ENCODE measurements around the gene SPON1. TPM values are rescaled to one million over a fixed set of nuclear protein-coding genes. Genes with fewer than 3 reads are reported as not detected.

The SPON1 gene
- total RNA-seq, 2 experiments from 2014 or later: 2.1 to 2.2 TPM

DNA sequence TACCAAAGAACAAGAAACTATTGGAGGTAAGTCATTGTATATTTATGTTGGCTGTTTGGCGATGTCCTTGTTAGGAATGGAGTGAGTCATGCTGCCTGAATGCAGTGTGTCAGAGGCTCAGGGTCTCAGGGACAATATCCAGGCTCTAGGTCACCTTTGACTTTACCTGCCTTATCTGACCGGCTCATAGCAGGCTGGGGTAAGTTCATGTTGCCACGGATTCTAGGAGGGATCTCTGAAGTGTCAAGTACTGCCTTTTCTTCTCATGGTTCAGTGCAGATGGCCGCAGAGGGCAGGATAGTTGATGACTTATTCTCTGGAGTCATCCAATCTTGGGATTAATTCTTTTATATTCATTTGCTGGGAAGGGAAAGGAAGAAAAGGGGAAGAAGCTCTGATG, 53.2 kb downstream of the SPON1 start:
- no peaks in the 10 kb centered on the region for H3K36me3 Mint-ChIP-seq (ENCODE audit: low read depth)
- H3K36me3 ChIP-seq (ENCODE audit: insufficient read depth, low read length): no peaks in the 10 kb centered on the region
- no peak overlapping the region for H3K27ac ChIP-seq (ENCODE audit: low read depth in 1 of 2, low read length in 2 of 2)
- no peaks in the 10 kb centered on the region for H3K9me3 ChIP-seq (ENCODE audit: control insufficient read depth in 1 of 2, insufficient read depth in 1 of 2, low read length in 2 of 2)
- DNase-seq (no peak), ATAC-seq (ENCODE audit: poor library complexity) (no peak)
- H3K27me3 Mint-ChIP-seq: no peaks in the 10 kb centered on the region
- POLR2A ChIA-PET: no interaction called here
- intact Hi-C loops (cut with DNase I, micrococcal nuclease): no loop called here
- no peak overlapping the region for H3K4me3 Mint-ChIP-seq
- TF ChIP-seq, protein P1, sequence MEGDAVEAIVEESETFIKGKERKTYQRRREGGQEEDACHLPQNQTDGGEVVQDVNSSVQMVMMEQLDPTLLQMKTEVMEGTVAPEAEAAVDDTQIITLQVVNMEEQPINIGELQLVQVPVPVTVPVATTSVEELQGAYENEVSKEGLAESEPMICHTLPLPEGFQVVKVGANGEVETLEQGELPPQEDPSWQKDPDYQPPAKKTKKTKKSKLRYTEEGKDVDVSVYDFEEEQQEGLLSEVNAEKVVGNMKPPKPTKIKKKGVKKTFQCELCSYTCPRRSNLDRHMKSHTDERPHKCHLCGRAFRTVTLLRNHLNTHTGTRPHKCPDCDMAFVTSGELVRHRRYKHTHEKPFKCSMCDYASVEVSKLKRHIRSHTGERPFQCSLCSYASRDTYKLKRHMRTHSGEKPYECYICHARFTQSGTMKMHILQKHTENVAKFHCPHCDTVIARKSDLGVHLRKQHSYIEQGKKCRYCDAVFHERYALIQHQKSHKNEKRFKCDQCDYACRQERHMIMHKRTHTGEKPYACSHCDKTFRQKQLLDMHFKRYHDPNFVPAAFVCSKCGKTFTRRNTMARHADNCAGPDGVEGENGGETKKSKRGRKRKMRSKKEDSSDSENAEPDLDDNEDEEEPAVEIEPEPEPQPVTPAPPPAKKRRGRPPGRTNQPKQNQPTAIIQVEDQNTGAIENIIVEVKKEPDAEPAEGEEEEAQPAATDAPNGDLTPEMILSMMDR (IDR thresholded peaks at IDR 0.05): no peak
- H3K9me3 Mint-ChIP-seq: no peaks in the 10 kb centered on the region
- CTCF ChIA-PET: no interaction called here
- no peak overlapping the region for H3K4me3 ChIP-seq (ENCODE audit: low read length)
- no peak overlapping the region for H3K27ac Mint-ChIP-seq
- H3K4me1 ChIP-seq (ENCODE audit: insufficient read depth, low read length): no peaks in the 10 kb centered on the region
- H3K4me1 Mint-ChIP-seq (ENCODE audit: low read depth): no peaks in the 10 kb centered on the region
- no peaks in the 10 kb centered on the region for H3K27me3 ChIP-seq (ENCODE audit: control insufficient read depth in 1 of 2, insufficient read depth in 2 of 2, low read length in 2 of 2)

DNA sequence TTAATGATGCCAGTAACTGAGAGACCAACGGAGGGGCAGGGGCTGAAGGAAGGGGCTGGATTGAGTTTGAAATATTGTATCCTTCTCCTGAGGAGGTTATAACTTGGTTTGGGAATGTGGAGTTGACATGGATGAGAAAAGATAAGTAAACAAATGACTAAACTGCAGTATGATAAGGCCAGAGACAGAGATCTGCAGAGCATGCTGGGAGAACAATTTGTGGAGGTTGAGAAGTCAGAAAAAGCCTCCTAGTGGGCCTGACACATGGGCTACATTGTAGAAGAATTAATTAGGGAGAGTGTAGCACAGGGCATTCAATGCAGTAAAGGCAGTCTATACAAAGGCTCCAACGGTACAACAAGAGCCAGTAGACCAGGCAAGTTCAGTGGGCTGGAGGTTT, 55.9 kb downstream of the SPON1 start:
- no peaks in the 10 kb centered on the region for H3K9me3 Mint-ChIP-seq
- no peaks in the 10 kb centered on the region for H3K27me3 Mint-ChIP-seq
- intact Hi-C loops (cut with DNase I, micrococcal nuclease): no loop called here
- Histone ChIP-seq H3K9me3 (ENCODE audit: control insufficient read depth in 1 of 2, insufficient read depth in 1 of 2, low read length in 2 of 2) (no peaks in the 10 kb centered on the region), H3K4me3 (ENCODE audit: low read length) (no peak overlapping the region), H3K4me1 (ENCODE audit: insufficient read depth, low read length) (no peaks in the 10 kb centered on the region), H3K27me3 (ENCODE audit: control insufficient read depth in 1 of 2, insufficient read depth in 2 of 2, low read length in 2 of 2) (no peaks in the 10 kb centered on the region), H3K27ac (ENCODE audit: low read depth in 1 of 2, low read length in 2 of 2) (no peak overlapping the region), H3K36me3 (ENCODE audit: insufficient read depth, low read length) (no peaks in the 10 kb centered on the region)
- DNase-seq (no peak), ATAC-seq (ENCODE audit: poor library complexity) (no peak)
- CTCF ChIA-PET: no interaction called here
- POLR2A ChIA-PET: no interaction called here
- no peaks in the 10 kb centered on the region for H3K4me1 Mint-ChIP-seq (ENCODE audit: low read depth)
- H3K36me3 Mint-ChIP-seq (ENCODE audit: low read depth): no peaks in the 10 kb centered on the region
- H3K27ac Mint-ChIP-seq: no peak overlapping the region
- TF ChIP-seq, protein P1 (IDR thresholded peaks at IDR 0.05): no peak
- no peak overlapping the region for H3K4me3 Mint-ChIP-seq

DNA sequence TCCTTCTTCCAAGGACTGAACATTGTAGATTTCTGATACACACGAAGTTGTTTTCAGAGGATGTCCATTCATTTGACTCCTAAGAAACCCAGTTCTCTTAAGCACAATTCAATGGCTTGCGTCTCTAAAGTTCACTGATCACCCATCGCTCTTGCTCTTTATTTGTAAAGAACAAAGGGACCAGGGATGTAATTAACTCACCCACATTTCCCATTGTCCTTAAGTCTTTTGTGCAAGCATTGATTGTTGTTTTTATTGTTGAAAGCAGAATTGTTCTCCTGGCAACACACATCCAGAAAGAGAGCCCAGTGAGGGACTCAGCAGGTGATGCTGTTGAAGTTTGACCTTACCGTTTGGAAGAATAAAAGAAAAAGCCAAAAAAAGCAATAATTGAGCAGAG, 59.2 kb downstream of the SPON1 start:
- no peak overlapping the region for H3K27ac ChIP-seq (ENCODE audit: low read depth in 1 of 2, low read length in 2 of 2)
- no peak overlapping the region for H3K4me3 ChIP-seq (ENCODE audit: low read length)
- no peaks in the 10 kb centered on the region for H3K27me3 ChIP-seq (ENCODE audit: control insufficient read depth in 1 of 2, insufficient read depth in 2 of 2, low read length in 2 of 2)
- DNase-seq (no peak), ATAC-seq (ENCODE audit: poor library complexity) (no peak)
- no peaks in the 10 kb centered on the region for H3K36me3 ChIP-seq (ENCODE audit: insufficient read depth, low read length)
- POLR2A ChIA-PET: no interaction called here
- H3K4me1 ChIP-seq (ENCODE audit: insufficient read depth, low read length): no peaks in the 10 kb centered on the region
- Mint-ChIP-seq H3K27me3 (no peaks in the 10 kb centered on the region), H3K4me1 (ENCODE audit: low read depth) (no peaks in the 10 kb centered on the region), H3K9me3 (no peaks in the 10 kb centered on the region), H3K4me3 (no peak overlapping the region), H3K36me3 (ENCODE audit: low read depth) (no peaks in the 10 kb centered on the region), H3K27ac (no peak overlapping the region)
- intact Hi-C loops (cut with DNase I, micrococcal nuclease): no loop called here
- CTCF ChIA-PET: no interaction called here
- TF ChIP-seq, protein P1 (IDR thresholded peaks at IDR 0.05): no peak
- H3K9me3 ChIP-seq (ENCODE audit: control insufficient read depth in 1 of 2, insufficient read depth in 1 of 2, low read length in 2 of 2): no peaks in the 10 kb centered on the region
